Breast epithelium (tissue), 3 donors: ENCODE measurements around the gene ALG2.

Experiments used
- CTCF ChIP-seq, 3 donors: fragments of 450-650 bp; IDR thresholded peaks; one replicate each; pipeline ENCODE4 v1.5.1; 2016 to 2017; ENCODE audit warnings: antibody characterized with exemption in 3 of 3, mild to moderate bottlenecking in 3 of 3, moderate library complexity in 3 of 3
- POLR2A ChIP-seq: fragments of 450-650 bp; IDR thresholded peaks from one replicate; pipeline ENCODE4 v1.6.1; 2016; ENCODE audit warnings: antibody characterized with exemption, mild to moderate bottlenecking, moderate library complexity
- POLR2AphosphoS5 ChIP-seq, 3 donors: sonication (generic); formaldehyde crosslinking; IDR thresholded peaks; one replicate each; pipeline ENCODE4 v1.6.1; 2017; ENCODE audit warnings: antibody characterized with exemption in 3 of 3

- TF ChIP-seq CTCF (IDR thresholded peaks at IDR 0.05) (no peak), POLR2AphosphoS5 (IDR thresholded peaks at IDR 0.05) (no peak), POLR2A (no peak)
Observed at GRCh38 chr9:99231711-99232110, 10.0 kb upstream of the ALG2 start.
